ENCODE data around the gene PIMREG. TPM values are rescaled to one million over a fixed set of nuclear protein-coding genes. Genes with fewer than 3 reads are reported as not detected.

PIMREG gene
- total RNA-seq, 6 donors from 2014 or later, result 0.67 to 1.3 (median 0.77) TPM; not detected in 2

- Histone ChIP-seq H3K4me3 (no peak overlapping the region), H3K36me3 (no peaks in the 10 kb centered on the region), H3K9me3 (no peaks in the 10 kb centered on the region), H3K27ac (no peak overlapping the region), H3K4me1 (peaks cover 4 to 9% (median 6%) of the 10 kb centered on the region in 4 donors), H3K27me3 (no peaks in the 10 kb centered on the region)
- no peak for DNase-seq
- TF ChIP-seq POLR2AphosphoS5 (IDR thresholded peaks at IDR 0.05) (no peak), POLR2A (IDR thresholded peaks at IDR 0.05) (no peak), CTCF (IDR thresholded peaks at IDR 0.05) (no peak), EP300 (IDR thresholded peaks at IDR 0.05) (no peak)
- 95 to 97% methylated on average over 6 of the region's 7 CpGs for WGBS, 2 donors
- no peak for ATAC-seq (ENCODE audit: low FRiP score in 2 of 2)
These were observed 46.9 kb downstream of the PIMREG start for GRCh38 chr17:6491071-6491700.

GRCh38 chr17:6492892-6493674 lies 48.8 kb downstream of the PIMREG start:
- no peak for DNase-seq
- Histone ChIP-seq H3K27ac (no peak overlapping the region), H3K4me3 (no peak overlapping the region), H3K9me3 (no peaks in the 10 kb centered on the region), H3K4me1 (peaks cover 0 to 18% (median 2%) of the 10 kb centered on the region in 4 donors), H3K36me3 (no peaks in the 10 kb centered on the region), H3K27me3 (no peaks in the 10 kb centered on the region)
- no peak for TF ChIP-seq EP300 (IDR thresholded peaks at IDR 0.05)
- no peak for TF ChIP-seq POLR2AphosphoS5 (IDR thresholded peaks at IDR 0.05)
- no peak for TF ChIP-seq POLR2A (IDR thresholded peaks at IDR 0.05)
- no peak for TF ChIP-seq CTCF (IDR thresholded peaks at IDR 0.05)
- ATAC-seq (ENCODE audit: low FRiP score in 2 of 2), result no peak
- 64 to 76% methylated on average over 4 of the region's 4 CpGs for WGBS, 2 donors

- WGBS, 2 donors, result 62 to 71% methylated on average over 4 to 5 of the region's 5 CpGs
- Histone ChIP-seq H3K27me3 (no peaks in the 10 kb centered on the region), H3K9me3 (no peaks in the 10 kb centered on the region), H3K4me3 (no peak overlapping the region), H3K4me1 (peaks cover 0 to 18% (median 2%) of the 10 kb centered on the region in 4 donors), H3K36me3 (no peaks in the 10 kb centered on the region), H3K27ac (no peak overlapping the region)
- no peak for TF ChIP-seq EP300 (IDR thresholded peaks at IDR 0.05)
- no peak for TF ChIP-seq POLR2AphosphoS5 (IDR thresholded peaks at IDR 0.05)
- DNase-seq, result peak in 1 of 2 donors; percentile 31
- peak in 1 of 2 donors; percentile 75 for ATAC-seq (ENCODE audit: low FRiP score in 2 of 2)
These were observed 50.1 kb downstream of the PIMREG start for GRCh38 chr17:6494239-6494941.

GRCh38 chr17:6495450-6496115 lies 51.3 kb downstream of the PIMREG start:
- TF ChIP-seq EP300 (IDR thresholded peaks at IDR 0.05), result no peak
- TF ChIP-seq POLR2A (IDR thresholded peaks at IDR 0.05), result no peak
- no peak for TF ChIP-seq CTCF (IDR thresholded peaks at IDR 0.05)
- 62 to 69% methylated on average over 12 to 15 of the region's 15 CpGs for WGBS, 2 donors
- Histone ChIP-seq H3K9me3 (no peaks in the 10 kb centered on the region), H3K27me3 (no peaks in the 10 kb centered on the region), H3K4me3 (no peak overlapping the region), H3K4me1 (peaks cover 0 to 18% (median 2%) of the 10 kb centered on the region in 4 donors), H3K36me3 (no peaks in the 10 kb centered on the region), H3K27ac (no peak overlapping the region)
- DNase-seq (peak in 1 of 2 donors; percentile 10), ATAC-seq (ENCODE audit: low FRiP score in 2 of 2) (no peak)

DNA sequence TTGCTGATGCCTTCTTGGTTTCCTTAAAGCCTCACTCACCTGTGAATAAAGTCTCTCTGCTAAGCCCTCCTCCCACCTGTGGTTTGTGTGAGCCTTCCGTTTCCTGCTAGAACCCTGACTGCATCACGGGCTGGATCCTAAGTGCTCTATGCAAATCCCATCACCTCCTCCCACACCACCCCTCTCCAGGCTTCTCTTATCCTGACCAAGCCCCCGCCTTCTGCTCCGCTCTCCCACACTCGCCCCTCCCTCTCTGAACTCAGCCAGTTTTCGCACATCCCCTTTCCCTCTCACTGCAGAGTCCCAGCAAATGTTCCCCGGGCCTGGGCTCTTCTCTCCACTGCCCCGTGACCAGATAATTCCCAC lies 51.8 kb downstream of the PIMREG start:
- Histone ChIP-seq H3K4me1 (peaks cover 0 to 18% (median 2%) of the 10 kb centered on the region in 4 donors), H3K4me3 (no peak overlapping the region), H3K27ac (no peak overlapping the region), H3K36me3 (no peaks in the 10 kb centered on the region), H3K9me3 (no peaks in the 10 kb centered on the region), H3K27me3 (no peaks in the 10 kb centered on the region)
- TF ChIP-seq CTCF (IDR thresholded peaks at IDR 0.05) (no peak), POLR2A (IDR thresholded peaks at IDR 0.05) (no peak), EP300 (IDR thresholded peaks at IDR 0.05) (no peak), POLR2AphosphoS5 (IDR thresholded peaks at IDR 0.05) (no peak)
- DNase-seq (peak in 1 of 2 donors; percentile 14), ATAC-seq (ENCODE audit: low FRiP score in 2 of 2) (peak in 1 of 2 donors; percentile 25)
- WGBS, 2 donors, result 20 to 35% methylated on average over 8 of the region's 8 CpGs
